HG03565 (cell line): ENCODE measurements around the gene GPR12.

Experiments used
- ATAC-seq: cut with Tn5 transposase; IDR thresholded peaks from one replicate; pipeline ENCODE4 v1.9.1; 2021; ENCODE audit warnings: mild to moderate bottlenecking, moderate library complexity; ENCODE audit not compliant: unreplicated experiment

The GPR12 gene

GRCh38 chr13:26706381-26706780 is 54.2 kb downstream of the GPR12 start:
- ATAC-seq, result no peak

- no peak for ATAC-seq
Observed at GRCh38 chr13:26705536-26705935, 55.0 kb downstream of the GPR12 start.
